GM12864 (cell line): ENCODE measurements around the gene EXOC3L4.

ENCODE experiments used
- DNase-seq: peaks from one replicate; pipeline ENCODE4 v3.0.0-alpha.2; 2011; ENCODE audit warnings: low read depth
- H3K4me3 ChIP-seq: 2 replicates; pipeline ENCODE4 v1.5.1; 2011; ENCODE audit warnings: mild to moderate bottlenecking, low read depth, low read length, control low read depth
- CTCF ChIP-seq: IDR thresholded peaks from 2 replicates; pipeline ENCODE4 v1.5.1; 2011; ENCODE audit warnings: low read depth, mild to moderate bottlenecking, moderate library complexity, low read length, control low read depth, inconsistent platforms; ENCODE audit errors: missing control alignments

Gene EXOC3L4

GRCh38 chr14:103057028-103057371 is 37.5 kb upstream of the EXOC3L4 start:
- DNase-seq: no peak
- no peak for TF ChIP-seq CTCF
- peak overlapping the region; percentile 82 for H3K4me3 ChIP-seq

- no peak for DNase-seq
- TF ChIP-seq CTCF: no peak
- H3K4me3 ChIP-seq: peak within 1 kb of the TSS; percentile 82
Measured at GRCh38 chr14:103057372-103058163, 37.0 kb upstream of the EXOC3L4 start, which contains the start of gene CDC42BPB. Gene CDC42BPB (minus strand): TSS chr14:103057549. CDS start chr14:103057173, 376 bp downstream.

GRCh38 chr14:103058164-103059055 is 36.1 kb upstream of the EXOC3L4 start:
- TF ChIP-seq CTCF: no peak
- peak overlapping the region; percentile 82 for H3K4me3 ChIP-seq
- no peak for DNase-seq

- TF ChIP-seq CTCF: no peak
- no peak overlapping the region for H3K4me3 ChIP-seq
- no peak for DNase-seq
Measured at GRCh38 chr14:103059556-103059955, 35.0 kb upstream of the EXOC3L4 start.

GRCh38 chr14:103061482-103061976 is 33.0 kb upstream of the EXOC3L4 start:
- H3K4me3 ChIP-seq: no peak overlapping the region

GRCh38 chr14:103064436-103064835 is 30.1 kb upstream of the EXOC3L4 start:
- H3K4me3 ChIP-seq: no peak overlapping the region
- TF ChIP-seq CTCF: no peak
- no peak for DNase-seq

More at GRCh38 chr14:103061482-103061976, 33.0 kb upstream of the EXOC3L4 start:
- no peak for TF ChIP-seq CTCF
- DNase-seq: no peak
